ENCODE measurements around the gene PRDM16.

PRDM16 gene

GRCh38 chr1:3036447-3037280 lies 32.3 kb upstream of the PRDM16 start:
- Mint-ChIP-seq H3K36me3 (peaks cover 1% of the 10 kb centered on the region), H3K27ac (no peak overlapping the region), H3K9me3 (no peaks in the 10 kb centered on the region), H3K4me3 (no peak overlapping the region), H3K27me3 (peaks cover 9% of the 10 kb centered on the region), H3K4me1 (peaks cover 41% of the 10 kb centered on the region)
- peak; percentile 18 for DNase-seq
- CTCF ChIA-PET = no interaction called here

- DNase-seq = peak; percentile 10
- H3K36me3 Mint-ChIP-seq = peaks cover 1% of the 10 kb centered on the region
- peaks cover 34% of the 10 kb centered on the region for H3K4me1 Mint-ChIP-seq
- H3K27me3 Mint-ChIP-seq = peaks cover 9% of the 10 kb centered on the region
- H3K27ac Mint-ChIP-seq = no peak overlapping the region
- H3K4me3 Mint-ChIP-seq = no peak overlapping the region
- CTCF ChIA-PET = no interaction called here
- H3K9me3 Mint-ChIP-seq = no peaks in the 10 kb centered on the region
Measured at GRCh38 chr1:3037281-3038040, 31.5 kb upstream of the PRDM16 start.

GRCh38 chr1:3038113-3038551 lies 30.9 kb upstream of the PRDM16 start:
- CTCF ChIA-PET = no interaction called here
- peak; percentile 16 for DNase-seq

DNA sequence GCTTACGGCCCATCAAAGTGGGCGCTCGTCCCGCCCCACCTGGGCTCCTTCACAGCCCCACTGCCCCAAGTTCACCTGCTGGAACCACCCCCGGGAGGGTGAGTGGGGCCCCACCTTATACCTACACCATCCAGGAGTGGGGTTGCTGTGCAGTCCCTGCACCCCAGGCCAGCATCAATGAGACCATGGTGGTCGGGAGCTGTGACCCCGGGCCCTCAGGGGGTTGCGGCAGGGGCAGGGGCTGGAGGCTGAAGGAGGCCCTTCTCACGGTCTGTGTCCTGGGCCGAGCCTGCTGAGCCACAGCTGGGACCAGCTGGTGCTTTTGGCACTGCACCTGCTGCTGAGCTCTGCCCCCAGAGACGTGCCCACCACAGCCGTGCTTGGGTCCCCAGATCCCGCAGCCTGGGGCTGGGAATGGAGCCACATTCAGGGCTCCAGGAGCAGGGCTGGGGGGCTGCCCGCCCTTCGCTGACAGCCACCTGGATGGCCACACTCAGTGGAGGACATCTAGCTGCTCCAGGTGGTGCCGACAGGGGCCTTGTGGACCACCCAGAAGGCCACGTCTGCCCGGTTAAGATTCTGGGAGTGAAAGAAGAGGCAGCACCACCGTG lies 30.3 kb upstream of the PRDM16 start:
- H3K4me1 Mint-ChIP-seq = peaks cover 22% of the 10 kb centered on the region

More at GRCh38 chr1:3038113-3038551, 30.9 kb upstream of the PRDM16 start:
- H3K4me3 Mint-ChIP-seq = no peak overlapping the region
- peaks cover 1% of the 10 kb centered on the region for H3K36me3 Mint-ChIP-seq
- H3K9me3 Mint-ChIP-seq = no peaks in the 10 kb centered on the region
- no peak overlapping the region for H3K27ac Mint-ChIP-seq
- H3K4me1 Mint-ChIP-seq = peaks cover 28% of the 10 kb centered on the region
- peaks cover 5% of the 10 kb centered on the region for H3K27me3 Mint-ChIP-seq

DNA sequence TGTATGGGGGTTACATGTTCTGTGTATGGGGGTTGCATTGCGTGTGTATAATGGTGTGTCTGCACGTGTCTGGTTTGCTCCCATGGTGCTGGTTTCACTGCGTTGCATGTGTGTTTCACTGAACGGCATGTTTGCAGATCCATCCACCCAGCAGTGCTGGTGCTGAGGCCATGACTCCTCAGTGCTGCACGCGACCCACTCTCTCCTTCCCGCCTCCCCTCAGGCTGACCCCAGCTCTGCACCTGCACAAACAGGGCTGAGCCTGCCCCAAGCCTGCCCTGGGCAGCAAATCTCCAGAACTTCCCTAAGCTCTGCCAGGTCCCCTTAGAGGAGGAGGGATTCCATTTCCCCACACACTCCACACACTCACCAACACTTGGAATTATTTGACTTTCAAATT lies 29.0 kb upstream of the PRDM16 start:
- H3K36me3 Mint-ChIP-seq = no peaks in the 10 kb centered on the region
- no peaks in the 10 kb centered on the region for H3K9me3 Mint-ChIP-seq
- CTCF ChIA-PET = no interaction called here
- peaks cover 11% of the 10 kb centered on the region for H3K4me1 Mint-ChIP-seq
- H3K4me3 Mint-ChIP-seq = no peak overlapping the region
- no peak overlapping the region for H3K27ac Mint-ChIP-seq
- peaks cover 11% of the 10 kb centered on the region for H3K27me3 Mint-ChIP-seq
- peak; percentile 13 for DNase-seq

More for the DNA sequence above, 30.3 kb upstream of the PRDM16 start:
- no peak for DNase-seq
- Mint-ChIP-seq H3K9me3 (no peaks in the 10 kb centered on the region), H3K27me3 (peaks cover 5% of the 10 kb centered on the region), H3K36me3 (peaks cover 1% of the 10 kb centered on the region), H3K27ac (no peak overlapping the region), H3K4me3 (no peak overlapping the region)
- CTCF ChIA-PET = no interaction called here

- Mint-ChIP-seq H3K27me3 (peaks cover 6% of the 10 kb centered on the region), H3K36me3 (no peaks in the 10 kb centered on the region), H3K9me3 (no peaks in the 10 kb centered on the region), H3K27ac (no peak overlapping the region), H3K4me3 (no peak overlapping the region), H3K4me1 (no peaks in the 10 kb centered on the region)
- CTCF ChIA-PET = no interaction called here
- peak; percentile 16 for DNase-seq
Measured at GRCh38 chr1:3042481-3042880, 26.5 kb upstream of the PRDM16 start.

DNA sequence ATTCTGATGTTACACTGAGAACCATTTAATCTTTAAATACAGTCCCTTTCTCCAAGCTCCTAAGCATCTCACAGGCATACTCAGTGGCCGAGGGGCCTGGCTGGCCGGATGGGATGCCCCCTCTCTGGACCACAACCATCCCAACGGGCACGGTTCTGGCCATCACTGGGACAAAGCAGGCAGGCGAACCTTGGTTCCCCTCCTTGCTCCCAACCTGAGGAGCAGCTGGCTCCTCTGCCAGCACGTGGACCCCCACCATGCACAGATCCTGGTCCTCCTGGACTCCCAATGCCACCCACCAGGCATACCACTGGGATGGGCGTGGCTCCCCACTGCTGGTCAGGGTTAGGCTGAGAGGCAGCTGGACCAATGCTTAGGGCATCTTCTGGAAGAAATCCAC lies 19.8 kb upstream of the PRDM16 start:
- H3K36me3 Mint-ChIP-seq = no peaks in the 10 kb centered on the region
- peak; percentile 9 for DNase-seq
- H3K27me3 Mint-ChIP-seq = peaks cover 35% of the 10 kb centered on the region

GRCh38 chr1:3049905-3050304 lies 19.1 kb upstream of the PRDM16 start:
- Mint-ChIP-seq H3K27ac (no peak overlapping the region), H3K4me3 (no peak overlapping the region), H3K4me1 (no peaks in the 10 kb centered on the region), H3K27me3 (peaks cover 37% of the 10 kb centered on the region), H3K36me3 (no peaks in the 10 kb centered on the region), H3K9me3 (peaks cover 8% of the 10 kb centered on the region)
- CTCF ChIA-PET = no interaction called here
- DNase-seq = no peak

More for the DNA sequence above, 19.8 kb upstream of the PRDM16 start:
- H3K27ac Mint-ChIP-seq = no peak overlapping the region
- CTCF ChIA-PET = no interaction called here
- peaks cover 8% of the 10 kb centered on the region for H3K9me3 Mint-ChIP-seq
- H3K4me1 Mint-ChIP-seq = no peaks in the 10 kb centered on the region
- no peak overlapping the region for H3K4me3 Mint-ChIP-seq

DNA sequence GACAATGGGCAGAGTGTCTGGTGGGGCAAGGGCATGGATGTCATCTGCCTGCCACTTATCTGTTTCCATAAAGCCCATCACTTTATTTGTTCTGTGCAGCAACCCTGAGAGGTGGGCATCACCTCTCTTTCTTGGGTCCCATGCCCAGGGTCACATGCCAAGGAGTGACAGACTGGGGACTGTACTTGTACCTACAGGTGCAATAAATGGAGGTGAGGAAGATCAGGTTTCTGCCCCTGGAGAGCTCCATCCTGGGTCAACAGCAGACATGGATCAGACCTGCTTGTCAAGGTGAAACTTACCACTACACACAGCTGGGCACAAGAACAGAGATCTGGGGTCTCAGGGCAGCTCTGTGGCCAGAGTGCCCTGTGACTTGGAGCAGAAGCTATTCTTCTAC lies 18.4 kb upstream of the PRDM16 start:
- Mint-ChIP-seq H3K9me3 (peaks cover 8% of the 10 kb centered on the region), H3K36me3 (no peaks in the 10 kb centered on the region), H3K27me3 (peaks cover 37% of the 10 kb centered on the region), H3K27ac (no peak overlapping the region), H3K4me3 (no peak overlapping the region), H3K4me1 (no peaks in the 10 kb centered on the region)
- CTCF ChIA-PET = no interaction called here
- no peak for DNase-seq

GRCh38 chr1:3051270-3052268 lies 17.4 kb upstream of the PRDM16 start:
- peak; percentile 6 for DNase-seq
- Mint-ChIP-seq H3K27ac (no peak overlapping the region), H3K36me3 (no peaks in the 10 kb centered on the region), H3K9me3 (peaks cover 8% of the 10 kb centered on the region), H3K27me3 (peaks cover 37% of the 10 kb centered on the region), H3K4me3 (no peak overlapping the region), H3K4me1 (no peaks in the 10 kb centered on the region)
- CTCF ChIA-PET = no interaction called here

- Mint-ChIP-seq H3K27ac (no peak overlapping the region), H3K4me3 (no peak overlapping the region), H3K4me1 (no peaks in the 10 kb centered on the region), H3K27me3 (peaks cover 43% of the 10 kb centered on the region), H3K9me3 (peaks cover 8% of the 10 kb centered on the region), H3K36me3 (no peaks in the 10 kb centered on the region)
- CTCF ChIA-PET = no interaction called here
- peak; percentile 7 for DNase-seq
Measured at GRCh38 chr1:3052501-3052900, 16.5 kb upstream of the PRDM16 start.

DNA sequence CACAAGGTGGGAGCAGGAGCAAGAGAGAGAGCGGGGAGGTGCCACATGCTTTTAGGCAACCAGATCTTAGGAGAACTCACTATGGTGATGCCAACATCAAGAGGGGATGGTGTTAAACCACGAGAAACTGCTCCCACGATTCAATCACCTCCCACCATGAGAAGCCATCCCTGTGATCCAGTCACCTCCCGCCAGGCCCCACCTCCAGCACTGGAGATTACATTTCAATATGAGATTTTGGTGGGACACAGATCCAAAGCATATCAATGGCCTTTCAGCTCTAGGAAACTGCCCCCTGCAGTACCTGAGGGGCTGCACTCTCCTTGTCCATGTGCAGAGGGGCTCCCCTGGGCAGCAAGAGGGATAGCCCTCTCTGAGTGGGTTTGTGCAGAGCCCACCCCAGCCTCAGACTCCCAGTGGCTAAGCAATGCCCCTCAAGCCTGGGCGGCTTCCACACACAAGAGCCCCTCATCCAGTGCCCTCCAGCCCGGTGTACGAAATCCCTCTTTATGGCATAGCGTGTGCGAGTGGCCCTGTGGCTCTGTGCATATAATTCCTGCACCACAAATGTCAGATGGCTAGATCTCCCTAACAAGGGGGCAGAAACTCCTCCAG lies 15.5 kb upstream of the PRDM16 start:
- Mint-ChIP-seq H3K27me3 (peaks cover 48% of the 10 kb centered on the region), H3K4me1 (no peaks in the 10 kb centered on the region), H3K9me3 (peaks cover 8% of the 10 kb centered on the region), H3K36me3 (no peaks in the 10 kb centered on the region), H3K4me3 (no peak overlapping the region), H3K27ac (no peak overlapping the region)
- peak; percentile 3 for DNase-seq
- CTCF ChIA-PET = no interaction called here

DNA sequence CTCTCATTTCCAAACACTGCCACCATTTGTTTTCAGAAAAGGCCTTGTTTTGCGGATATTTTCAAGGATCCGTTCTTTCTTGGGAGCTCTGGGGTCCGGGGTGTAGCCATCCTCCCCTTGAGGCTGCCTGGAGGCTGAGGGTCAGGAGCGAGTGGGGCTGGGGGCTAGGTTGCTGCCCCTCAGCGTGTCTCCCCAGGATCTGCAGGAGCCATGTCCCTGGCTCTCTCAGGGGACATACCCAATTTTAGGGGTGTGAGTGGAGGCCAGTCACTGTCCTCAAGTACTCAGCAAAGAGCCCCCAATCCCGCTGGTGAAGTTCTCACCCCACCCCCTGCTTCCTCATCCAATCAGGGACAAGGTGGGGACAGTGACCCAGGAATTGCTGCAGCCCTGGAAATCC lies 15.0 kb upstream of the PRDM16 start:
- DNase-seq = no peak
- Mint-ChIP-seq H3K9me3 (peaks cover 8% of the 10 kb centered on the region), H3K27ac (no peak overlapping the region), H3K4me3 (no peak overlapping the region), H3K36me3 (no peaks in the 10 kb centered on the region), H3K4me1 (no peaks in the 10 kb centered on the region), H3K27me3 (peaks cover 48% of the 10 kb centered on the region)
- CTCF ChIA-PET = no interaction called here

All from activated naive CD4-positive, alpha-beta T cell treated with anti-CD3 and anti-CD28 coated beads, Interleukin-2, amount 10 ng/mL, durations not matched to agents 7 days and 5 days (primary cell).